Ishikawa (cell line): ENCODE measurements around the gene ATP10B.

Experiments used
- CEBPB ChIP-seq: IDR thresholded peaks from 2 replicates; pipeline ENCODE4 v1.6.1; 2012
- CREB1 ChIP-seq: IDR thresholded peaks from 2 replicates; pipeline ENCODE4 v1.6.1; 2012; ENCODE audit warnings: low read depth
- EGR1 ChIP-seq: IDR thresholded peaks from 2 replicates; pipeline ENCODE4 v1.6.1; 2012
- EP300 ChIP-seq: IDR thresholded peaks from 2 replicates; pipeline ENCODE4 v1.6.1; 2012; ENCODE audit warnings: borderline replicate concordance
- FOXM1 ChIP-seq: IDR thresholded peaks from 2 replicates; pipeline ENCODE4 v1.6.1; 2012; ENCODE audit warnings: low read depth, borderline replicate concordance
- RAD21 ChIP-seq: IDR thresholded peaks from 2 replicates; pipeline ENCODE4 v1.6.1; 2012; ENCODE audit warnings: low read depth
- REST ChIP-seq: IDR thresholded peaks from 2 replicates; pipeline ENCODE4 v1.6.1; 2012; ENCODE audit warnings: low read depth, mild to moderate bottlenecking
- TAF1 ChIP-seq: IDR thresholded peaks from 2 replicates; pipeline ENCODE4 v1.6.1; 2012; ENCODE audit warnings: low read depth, mild to moderate bottlenecking
- TEAD4 ChIP-seq: IDR thresholded peaks from 2 replicates; pipeline ENCODE4 v1.6.1; 2012
- YY1 ChIP-seq: IDR thresholded peaks from 2 replicates; pipeline ENCODE4 v1.6.1; 2012; ENCODE audit warnings: low read depth
- ZBTB7A ChIP-seq: IDR thresholded peaks from 2 replicates; pipeline ENCODE4 v1.6.1; 2012; ENCODE audit warnings: low read depth
- TF ChIP-seq, protein P1 (sequence below): IDR thresholded peaks from 2 replicates; pipeline ENCODE4 v1.6.1; 2012
- TF ChIP-seq, protein P2 (sequence below): IDR thresholded peaks from 2 replicates; pipeline ENCODE4 v1.6.1; 2012

- no peak for TF ChIP-seq REST
- no peak for TF ChIP-seq RAD21
- no peak for TF ChIP-seq YY1
- TF ChIP-seq, protein P1, sequence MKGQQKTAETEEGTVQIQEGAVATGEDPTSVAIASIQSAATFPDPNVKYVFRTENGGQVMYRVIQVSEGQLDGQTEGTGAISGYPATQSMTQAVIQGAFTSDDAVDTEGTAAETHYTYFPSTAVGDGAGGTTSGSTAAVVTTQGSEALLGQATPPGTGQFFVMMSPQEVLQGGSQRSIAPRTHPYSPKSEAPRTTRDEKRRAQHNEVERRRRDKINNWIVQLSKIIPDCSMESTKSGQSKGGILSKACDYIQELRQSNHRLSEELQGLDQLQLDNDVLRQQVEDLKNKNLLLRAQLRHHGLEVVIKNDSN, result no peak
- TF ChIP-seq ZBTB7A, result no peak
- no peak for TF ChIP-seq TEAD4
- no peak for TF ChIP-seq CREB1
- no peak for TF ChIP-seq CEBPB
- TF ChIP-seq EGR1, result no peak
- no peak for TF ChIP-seq EP300
- TF ChIP-seq, protein P2, sequence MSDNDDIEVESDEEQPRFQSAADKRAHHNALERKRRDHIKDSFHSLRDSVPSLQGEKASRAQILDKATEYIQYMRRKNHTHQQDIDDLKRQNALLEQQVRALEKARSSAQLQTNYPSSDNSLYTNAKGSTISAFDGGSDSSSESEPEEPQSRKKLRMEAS, result no peak
- TF ChIP-seq TAF1, result no peak
- no peak for TF ChIP-seq FOXM1
Measured at GRCh38 chr5:160750938-160751657, 100.9 kb downstream of the ATP10B start.
